A172 (cell line): ENCODE data around the gene NLRP6. TPM values are rescaled to one million over a fixed set of nuclear protein-coding genes. Genes with fewer than 3 reads are reported as not detected.
"Not testable (repeated sequence)": the region's sequence is repeated elsewhere in the genome, so short reads cannot be mapped to it uniquely, and the experiment has no call there.

Experiments used
- DNase-seq: peaks from one replicate; pipeline ENCODE4 v3.0.0-alpha.2; 2015; ENCODE audit warnings: low spot score
- total RNA-seq: library from RNA; depleted of rRNA; stranded (reverse); fragments of >200 nt; shearing (Covaris generic); gene quantifications from 2 replicates; pipeline ENCODE4 v1.2.3, GENCODE V29; 2014; rRNA removed

Gene NLRP6
- total RNA-seq, 1 experiment from 2014 or later: not detected

DNA sequence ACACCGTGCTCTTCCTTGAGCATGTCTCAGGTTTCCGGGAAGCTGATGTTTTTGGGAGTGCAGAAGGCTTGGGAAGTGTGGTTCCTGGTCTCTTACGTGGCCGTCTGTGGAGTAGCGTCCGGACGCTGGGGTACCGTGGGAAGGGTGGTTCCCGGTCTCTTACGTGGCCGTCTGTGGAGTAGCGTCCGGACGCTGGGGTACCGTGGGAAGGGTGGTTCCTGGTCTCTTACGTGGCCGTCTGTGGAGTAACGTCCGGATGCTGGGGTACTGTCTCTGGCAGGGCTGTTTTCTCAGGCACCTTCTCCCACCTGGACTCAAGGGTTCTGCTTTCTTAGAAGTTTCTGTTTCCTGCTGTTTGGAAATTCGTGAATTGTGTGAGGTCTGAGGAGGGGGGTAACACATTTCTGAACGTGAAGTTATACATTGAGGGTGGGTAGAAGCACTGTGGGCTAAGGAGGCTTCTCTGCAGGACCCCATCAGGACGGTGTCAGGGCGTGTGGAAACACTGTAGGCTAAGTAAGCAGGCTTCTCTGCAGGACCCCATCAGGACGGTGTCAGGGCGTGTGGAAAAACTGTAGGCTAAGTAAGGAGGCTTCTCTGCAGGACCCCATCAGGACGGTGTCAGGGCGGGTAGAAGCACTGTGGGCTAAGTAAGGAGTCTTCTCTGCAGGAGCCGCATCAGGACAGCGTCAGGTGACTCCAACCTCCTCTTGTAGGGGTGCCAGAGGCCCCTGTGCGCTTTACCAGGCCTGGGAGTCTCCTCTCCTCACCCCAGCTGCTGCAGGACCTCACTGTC is 47.8 kb downstream of the NLRP6 start:
- no peak for DNase-seq

DNA sequence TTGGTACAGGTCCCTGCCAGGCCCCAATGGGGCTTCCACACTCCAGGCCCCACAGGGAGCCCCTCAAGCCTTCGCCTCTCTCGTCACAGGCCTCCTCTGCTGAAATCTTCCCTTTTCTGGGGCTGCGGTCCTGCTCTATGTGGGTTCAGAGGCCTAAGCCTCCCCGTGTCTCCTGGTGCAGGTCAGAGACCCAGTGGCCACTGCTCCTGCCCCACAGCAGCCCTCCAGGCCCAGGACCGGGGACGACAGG is 48.3 kb downstream of the NLRP6 start:
- no peak for DNase-seq

DNA sequence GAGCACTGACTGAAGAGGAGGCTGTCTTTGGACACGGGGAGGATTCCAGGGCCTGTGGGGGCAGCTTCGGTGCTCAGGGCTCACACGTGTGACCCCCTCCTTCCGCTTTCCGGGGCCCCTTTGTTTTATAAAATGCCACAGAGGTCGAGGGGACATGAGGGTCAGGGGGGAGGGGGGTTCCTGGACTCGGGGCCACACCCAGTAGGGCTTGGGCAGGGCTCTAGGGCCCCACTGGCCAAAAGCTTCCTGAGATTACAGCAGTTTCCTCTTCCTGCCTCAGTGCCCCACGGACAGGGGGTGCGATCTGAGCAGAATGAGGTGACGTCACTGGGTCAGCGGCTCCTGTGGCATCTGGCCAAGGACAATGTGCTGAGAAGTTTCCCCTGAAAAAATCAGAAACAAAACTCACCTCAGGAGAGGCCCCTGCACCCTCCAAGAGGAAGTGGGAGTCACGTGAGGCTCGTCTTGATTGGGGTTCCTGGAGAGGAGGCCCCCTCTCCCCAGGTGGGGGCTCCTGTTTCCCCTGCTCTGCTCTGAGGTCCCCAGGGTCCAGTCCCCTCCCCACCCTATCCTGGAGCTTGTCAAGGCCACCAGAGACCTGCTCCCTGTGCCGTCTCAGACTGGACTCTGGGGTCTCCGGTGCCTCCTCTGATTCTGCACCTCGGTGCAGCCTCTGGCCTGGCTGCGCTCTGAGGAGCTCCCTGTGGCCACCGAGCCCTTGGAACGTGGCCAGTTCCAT is 48.8 kb downstream of the NLRP6 start:
- DNase-seq: no peak

DNA sequence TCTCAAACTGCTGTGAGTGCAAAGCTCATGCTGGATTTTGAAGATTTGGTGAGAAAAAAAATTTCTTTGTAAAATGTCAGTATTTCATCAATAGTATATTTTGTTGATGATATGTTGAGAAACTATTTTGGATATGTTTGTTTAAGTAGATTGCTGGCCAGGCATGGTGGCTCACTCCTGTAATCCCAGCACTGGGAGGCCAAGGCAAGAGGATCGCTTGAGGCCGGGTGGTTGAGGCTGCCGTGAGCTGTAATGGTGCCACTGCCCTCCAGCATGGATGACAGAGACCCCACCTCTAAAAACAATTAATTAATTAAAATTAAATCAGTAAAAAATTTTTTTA is 49.3 kb downstream of the NLRP6 start:
- DNase-seq: no peak

DNA sequence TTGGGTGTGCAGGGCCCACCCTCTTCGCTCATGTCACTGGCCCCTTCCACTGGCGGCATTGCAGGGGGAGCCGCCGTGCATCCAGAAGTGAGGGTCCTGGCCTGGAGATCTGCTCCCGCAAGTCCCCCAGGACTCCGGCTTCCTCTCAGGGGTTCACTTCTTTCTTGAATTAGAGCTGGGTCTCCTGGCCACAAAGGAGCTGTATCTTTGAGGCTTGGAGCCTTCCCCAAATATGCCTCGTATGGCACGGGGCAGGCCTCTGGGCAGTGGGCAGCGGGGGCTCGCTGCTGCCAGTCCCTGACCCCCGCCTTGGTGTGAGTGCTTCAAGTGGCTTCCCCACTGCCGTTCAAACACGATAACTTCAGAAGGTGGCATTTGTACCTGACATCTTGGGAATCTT is 49.8 kb downstream of the NLRP6 start:
- no peak for DNase-seq

DNA sequence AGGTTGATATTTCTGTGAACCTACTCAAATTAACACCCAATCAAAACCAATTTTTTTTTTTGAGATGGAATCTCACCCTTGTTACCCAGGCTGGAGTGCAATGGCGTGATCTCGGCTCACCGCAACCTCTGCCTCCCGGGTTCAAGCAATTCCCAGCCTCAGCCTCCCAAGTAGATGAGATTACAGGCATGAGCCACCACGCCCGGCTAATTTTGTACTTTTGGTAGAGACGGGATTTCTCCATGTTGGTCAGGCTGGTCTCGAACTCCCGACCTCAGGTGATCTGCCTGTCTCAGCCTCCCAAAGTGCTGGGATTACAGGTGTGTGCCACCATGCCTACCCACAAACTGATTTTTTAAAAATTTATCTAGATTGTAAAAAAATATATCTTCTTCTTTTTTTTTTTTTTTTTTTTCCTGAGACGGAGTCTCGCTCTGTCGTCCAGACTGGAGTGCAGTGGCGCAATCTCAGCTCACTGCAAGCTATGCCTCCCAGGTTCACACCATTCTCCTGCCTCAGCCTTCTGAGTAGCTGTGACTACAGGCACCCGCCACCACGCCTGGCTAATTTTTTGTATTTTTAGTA is 50.4 kb downstream of the NLRP6 start:
- DNase-seq: not testable (repeated sequence)

DNA sequence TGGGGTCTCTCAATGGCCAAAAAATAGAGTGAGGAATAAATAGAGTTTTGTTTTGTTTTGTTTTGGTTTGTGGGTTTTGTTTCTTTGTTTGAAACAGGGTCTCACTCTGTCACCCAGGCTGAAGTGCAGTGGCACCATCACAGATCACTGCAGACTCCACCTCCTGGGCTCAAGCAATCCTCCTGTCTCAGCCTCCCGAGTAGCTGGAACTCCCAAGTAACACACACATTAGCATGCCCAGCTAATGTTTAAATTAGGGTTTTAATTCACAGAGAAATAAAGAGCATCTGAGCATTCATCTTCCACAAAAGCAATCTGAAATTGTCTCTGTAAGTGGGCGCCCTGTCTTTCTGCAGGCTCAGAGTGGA is 51.7 kb downstream of the NLRP6 start:
- DNase-seq: no peak

DNA sequence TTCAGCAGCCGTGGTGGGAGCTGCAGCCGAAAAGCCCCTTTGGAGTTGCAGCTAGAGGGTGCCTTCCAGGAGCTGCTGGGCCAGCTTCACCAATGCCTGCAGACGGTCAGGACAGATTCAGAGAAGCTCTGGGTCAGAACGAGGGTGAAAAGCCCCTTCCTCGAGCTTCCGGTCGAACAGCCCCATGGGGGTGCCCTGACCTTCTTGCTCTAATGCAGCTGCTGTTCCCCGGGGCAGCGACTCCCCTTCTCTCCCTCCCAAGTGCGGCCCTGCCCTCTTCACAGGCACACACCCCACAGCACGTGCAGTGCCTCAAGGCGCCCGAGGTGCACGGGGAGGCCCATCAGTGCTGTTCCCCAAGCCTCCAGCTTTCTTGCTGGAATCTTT is 52.1 kb downstream of the NLRP6 start:
- no peak for DNase-seq

DNA sequence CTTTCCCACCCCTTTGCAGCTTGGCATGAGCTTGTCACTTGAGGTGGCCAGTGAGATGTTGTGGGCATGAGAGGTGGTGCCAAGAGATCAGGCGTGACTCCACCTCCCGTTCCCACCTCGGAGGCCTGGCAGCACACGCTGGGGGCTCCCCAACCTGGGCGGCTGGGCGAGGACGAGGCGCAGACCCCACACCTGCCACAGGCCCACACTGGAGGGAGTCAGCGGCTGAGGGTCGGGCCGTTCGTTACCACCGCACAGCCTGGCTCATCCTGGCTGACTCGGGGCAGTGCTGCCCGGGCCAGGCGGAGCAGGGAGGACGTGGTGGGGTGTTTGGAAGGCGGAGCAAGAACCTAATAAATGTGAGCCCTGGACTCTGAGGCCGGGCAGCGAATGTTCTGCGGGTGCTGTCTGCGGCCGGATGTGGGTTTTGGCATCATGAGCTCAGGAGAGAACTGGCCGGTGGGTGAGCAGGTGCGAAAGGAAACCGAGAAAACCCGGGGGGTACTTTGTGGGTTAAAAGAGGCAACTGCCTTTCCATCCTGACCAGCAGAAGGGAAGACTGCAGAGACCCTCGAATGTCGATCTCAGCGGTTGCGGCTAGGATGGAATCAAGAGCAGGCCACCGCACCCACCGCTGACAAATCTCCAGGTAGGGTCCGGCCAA is 52.6 kb downstream of the NLRP6 start:
- DNase-seq: no peak

DNA sequence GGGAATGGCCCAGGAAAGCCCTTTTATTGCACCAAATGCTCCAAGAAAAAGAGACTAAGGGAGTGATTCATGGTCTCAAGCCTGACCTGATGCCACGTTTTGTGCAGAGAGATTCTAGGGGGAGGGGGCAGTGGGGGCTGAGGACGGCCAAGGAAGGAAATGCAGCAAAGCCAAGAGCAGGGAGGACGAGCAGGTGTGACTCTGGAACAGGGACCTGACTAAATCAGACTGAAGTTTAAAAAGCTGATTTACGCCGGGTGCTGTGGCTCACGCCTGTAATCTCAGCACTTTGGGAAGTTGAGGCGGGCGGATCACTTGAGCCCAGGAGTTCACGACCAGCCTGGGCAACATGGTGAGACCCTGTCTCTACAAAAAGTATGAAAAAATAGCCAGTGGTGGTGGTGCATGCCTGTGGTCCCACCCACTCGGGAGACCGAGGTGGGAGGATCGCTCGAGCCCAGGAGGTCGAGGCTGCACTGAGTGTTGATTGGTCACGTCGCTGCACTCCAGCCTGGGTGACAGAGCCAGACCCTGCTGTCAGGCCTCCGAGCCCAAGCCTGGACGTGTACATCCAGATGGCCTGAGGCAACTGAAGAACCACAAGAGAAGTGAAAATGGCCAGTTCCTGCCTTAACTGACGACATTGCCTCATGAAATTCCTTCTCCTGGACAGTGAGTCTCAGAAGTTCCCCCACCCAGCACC is 53.3 kb downstream of the NLRP6 start:
- no peak for DNase-seq

DNA sequence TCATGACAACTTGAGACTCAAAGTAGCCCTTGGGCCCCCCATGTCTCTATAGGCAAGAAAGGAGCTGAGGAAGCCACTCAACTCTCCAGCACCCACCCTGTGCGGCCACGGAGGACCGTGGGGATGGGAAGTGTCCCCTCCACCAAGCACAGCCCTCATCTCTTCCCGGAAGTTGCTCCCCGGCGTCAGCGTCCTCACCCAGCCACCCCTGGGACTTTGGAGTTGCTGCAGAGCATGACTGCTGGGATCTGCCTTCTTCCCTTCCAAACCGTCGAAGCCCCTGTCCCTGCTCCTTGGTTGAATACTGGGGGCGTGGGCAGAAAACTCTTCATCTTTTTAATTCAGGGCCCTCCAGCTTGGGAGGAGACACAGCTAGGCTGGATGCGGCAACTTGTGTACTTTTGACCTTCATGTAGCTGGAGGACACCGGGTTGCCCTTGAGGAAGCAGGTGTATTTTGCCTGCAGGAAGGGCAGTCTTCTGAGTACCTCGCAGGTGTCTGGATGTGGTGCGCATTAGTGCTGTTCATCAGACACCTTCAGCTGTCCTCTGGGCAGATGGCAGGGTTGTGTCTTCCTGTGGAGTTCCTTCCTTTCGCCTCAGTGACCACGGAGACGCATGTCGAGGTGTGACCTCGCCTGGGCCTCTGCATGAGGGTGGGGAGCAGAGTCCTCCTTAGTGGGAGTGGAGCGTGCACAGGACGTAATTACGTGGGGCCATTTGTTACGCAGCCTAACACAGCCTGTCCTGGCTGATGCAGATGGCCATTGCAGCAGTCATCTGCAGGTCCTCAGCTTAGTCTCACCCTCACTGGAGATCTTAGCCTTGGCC is 54.7 kb downstream of the NLRP6 start:
- DNase-seq: no peak

DNA sequence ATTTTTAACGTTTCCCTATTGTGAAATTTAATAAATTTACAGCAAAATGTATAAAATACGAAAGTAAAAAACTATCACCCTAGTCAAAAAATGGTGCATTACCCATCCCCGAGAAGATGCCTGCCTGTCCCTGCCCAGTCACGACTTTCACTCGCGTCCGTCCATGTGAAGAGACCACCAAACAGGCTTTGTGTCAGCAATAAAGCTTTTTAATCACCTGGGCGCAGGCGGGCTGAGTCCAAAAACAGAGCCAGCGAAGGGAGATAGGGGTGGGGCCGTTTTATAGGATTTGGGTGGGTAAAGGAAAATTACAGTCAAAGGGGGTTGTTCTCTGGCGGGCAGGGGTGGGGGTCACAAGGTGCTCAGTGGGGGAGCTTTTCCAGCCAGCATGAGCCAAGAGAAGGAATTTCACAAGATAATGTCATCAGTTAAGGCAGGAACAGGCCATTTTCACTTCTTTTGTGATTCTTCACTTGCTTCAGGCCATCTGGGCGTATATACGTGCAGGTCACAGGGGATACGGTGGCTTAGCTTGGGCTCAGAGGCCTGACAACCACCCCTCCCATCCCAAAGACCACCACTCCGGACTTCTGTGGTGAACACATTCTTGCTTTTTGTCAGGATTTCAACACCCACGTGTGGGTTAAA is 55.5 kb downstream of the NLRP6 start:
- not testable (repeated sequence) for DNase-seq

DNA sequence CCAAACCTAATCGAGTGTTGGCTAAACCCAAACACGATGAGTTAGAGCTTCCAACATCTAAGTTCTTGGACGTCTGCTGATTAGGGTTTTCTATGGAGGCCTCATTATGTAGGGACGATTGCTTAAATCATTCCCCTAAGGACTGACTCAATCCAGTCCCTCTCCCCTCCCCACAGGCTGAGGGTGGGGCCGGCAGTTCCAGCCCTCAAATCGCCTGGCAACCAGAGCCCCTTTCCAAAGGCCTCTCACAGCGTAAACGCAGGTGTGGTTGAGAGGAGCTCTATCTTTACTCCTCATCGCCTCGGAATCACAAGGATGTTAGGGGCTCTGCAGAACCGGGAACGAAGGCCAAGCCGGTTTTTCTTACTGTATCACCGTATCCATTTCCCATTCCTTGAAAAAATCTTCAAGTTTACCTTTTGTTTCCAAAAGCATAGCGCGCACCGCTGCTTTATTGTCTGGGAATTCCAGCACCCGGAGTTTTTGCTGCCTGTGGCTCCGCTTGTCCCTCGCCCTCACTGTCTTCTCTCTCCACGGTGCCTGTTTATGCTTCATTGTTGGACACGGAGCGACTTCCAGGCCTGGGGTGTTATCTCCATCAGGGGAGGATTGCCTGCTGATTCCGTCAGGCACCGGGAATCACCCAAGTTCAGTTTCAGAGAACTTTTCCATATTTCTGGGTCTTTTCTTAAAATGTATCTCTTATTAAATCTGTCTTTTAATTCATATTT is 56.2 kb downstream of the NLRP6 start:
- DNase-seq: no peak

Other genes with a start within 250 kb of the NLRP6 start
- gene SCGB1C1, start 85.3 kb upstream of the NLRP6 start, total RNA-seq: not detected in 2 replicates
- gene BET1L, start 71.0 kb upstream of the NLRP6 start, total RNA-seq: 11.9 and 29.8 TPM in 2 replicates
- gene RIC8A, start 70.7 kb upstream of the NLRP6 start, total RNA-seq: 276 and 287 TPM in 2 replicates
- 17.5 and 19.7 TPM in 2 replicates for gene SIRT3, start 42.1 kb upstream of the NLRP6 start, total RNA-seq
- gene PSMD13, start 41.4 kb upstream of the NLRP6 start, total RNA-seq: 279 and 376 TPM in 2 replicates
- 13.0 and 14.2 TPM in 2 replicates for gene PGGHG, start 10.7 kb downstream of the NLRP6 start, total RNA-seq
- not detected in 2 replicates for gene IFITM5, start 21.1 kb downstream of the NLRP6 start, total RNA-seq
- gene IFITM2, start 29.4 kb downstream of the NLRP6 start, total RNA-seq: 17.6 and 22.6 TPM in 2 replicates
- gene IFITM1, start 35.6 kb downstream of the NLRP6 start, total RNA-seq: 3.1 and 4.5 TPM in 2 replicates
- 63.1 and 73.6 TPM in 2 replicates for gene IFITM3, start 42.5 kb downstream of the NLRP6 start, total RNA-seq
- gene B4GALNT4, start 91.1 kb downstream of the NLRP6 start, total RNA-seq: 27.9 and 40.8 TPM in 2 replicates
- gene PKP3, start 115.8 kb downstream of the NLRP6 start, total RNA-seq: 39.8 and 44.0 TPM in 2 replicates
- 3.8 and 3.9 TPM in 2 replicates for gene SIGIRR, start 136.6 kb downstream of the NLRP6 start, total RNA-seq
- 0.19 TPM in 1 of 2 replicates, not detected in the other for gene ANO9, start 163.6 kb downstream of the NLRP6 start, total RNA-seq
- gene PTDSS2, start 171.9 kb downstream of the NLRP6 start, total RNA-seq: 29.7 and 30.4 TPM in 2 replicates
- 299 and 316 TPM in 2 replicates for gene RNH1, start 228.8 kb downstream of the NLRP6 start, total RNA-seq